MCF 10A (cell line): ENCODE data around the gene MOK. TPM values are rescaled to one million over a fixed set of nuclear protein-coding genes. Genes with fewer than 3 reads are reported as not detected.
A peak's percentile ranks its signal among the peaks of the same experiment; 100 is the strongest.

Experiments
- BruUV-seq: library from RNA; stranded (reverse); fragments of 400-500 nt; replicated peaks from 2 replicates; lab custom pipeline; 2021; lab: Mats Ljungman, UMichigan
- CTCF ChIA-PET: fragments of 300-600 bp; sonication (Branson Sonifier 250); formaldehyde crosslinking; extraction: SDS; loops from one replicate; lab custom pipeline; 2021; ENCODE audit warnings: antibody characterized with exemption, inconsistent platforms; lab: Yijun Ruan, JAX
- POLR2A ChIA-PET: fragments of 300-600, 350-650 bp; sonication (Branson Sonifier 250); formaldehyde crosslinking; extraction: SDS; loops from one replicate; lab custom pipeline; 2020; ENCODE audit warnings: antibody characterized with exemption, inconsistent platforms; lab: Yijun Ruan, JAX
- DNase-seq: peaks from one replicate; pipeline ENCODE4 v3.0.0-alpha.2; 2018; ENCODE audit not compliant: unreplicated experiment
- H3K27ac Mint-ChIP-seq: one replicate; pipeline ENCODE4 v1.8.0; 2022; ENCODE audit warnings: mild to moderate bottlenecking, low read depth, mixed read lengths; ENCODE audit not compliant: unreplicated experiment
- H3K27me3 Mint-ChIP-seq: one replicate; pipeline ENCODE4 v1.8.0; 2022; ENCODE audit warnings: mixed read lengths; ENCODE audit not compliant: insufficient read depth, unreplicated experiment
- H3K36me3 Mint-ChIP-seq: one replicate; pipeline ENCODE4 v1.8.0; 2022; ENCODE audit warnings: mild to moderate bottlenecking, moderate library complexity, mixed read lengths; ENCODE audit not compliant: insufficient read depth, unreplicated experiment
- H3K4me1 Mint-ChIP-seq: one replicate; pipeline ENCODE4 v1.8.0; 2022; ENCODE audit warnings: mixed read lengths; ENCODE audit not compliant: insufficient read depth, unreplicated experiment
- H3K4me3 Mint-ChIP-seq: one replicate; pipeline ENCODE4 v1.8.0; 2022; ENCODE audit warnings: mild to moderate bottlenecking, moderate library complexity, mixed read lengths; ENCODE audit not compliant: unreplicated experiment
- H3K9me3 Mint-ChIP-seq: one replicate; pipeline ENCODE4 v1.8.0; 2022; ENCODE audit warnings: mixed read lengths; ENCODE audit not compliant: unreplicated experiment
- intact Hi-C: fragments of 100-400 bp; cut with micrococcal nuclease; formaldehyde crosslinking; loops from 2 replicates; pipeline ENCODE4 v1.14.1; 2022
- total RNA-seq: library from RNA; stranded (reverse); gene quantifications from 2 replicates; pipeline ENCODE4 v1.2.3, GENCODE V29; 2022
- TF ChIP-seq, protein P1 (sequence below): fragments of 200-600 bp; IDR thresholded peaks from one replicate; pipeline ENCODE4 v1.8.0; 2022; ENCODE audit warnings: antibody characterized with exemption, mild to moderate bottlenecking; ENCODE audit not compliant: unreplicated experiment

The MOK gene
- total RNA-seq, 1 experiment from 2014 or later = 98.9 TPM

- Mint-ChIP-seq H3K4me3 (no peak overlapping the region), H3K27me3 (no peaks in the 10 kb centered on the region), H3K9me3 (no peaks in the 10 kb centered on the region), H3K4me1 (peaks cover 6% of the 10 kb centered on the region), H3K36me3 (peaks cover 6% of the 10 kb centered on the region), H3K27ac (no peak overlapping the region)
- DNase-seq = no peak
- TF ChIP-seq, protein P1, sequence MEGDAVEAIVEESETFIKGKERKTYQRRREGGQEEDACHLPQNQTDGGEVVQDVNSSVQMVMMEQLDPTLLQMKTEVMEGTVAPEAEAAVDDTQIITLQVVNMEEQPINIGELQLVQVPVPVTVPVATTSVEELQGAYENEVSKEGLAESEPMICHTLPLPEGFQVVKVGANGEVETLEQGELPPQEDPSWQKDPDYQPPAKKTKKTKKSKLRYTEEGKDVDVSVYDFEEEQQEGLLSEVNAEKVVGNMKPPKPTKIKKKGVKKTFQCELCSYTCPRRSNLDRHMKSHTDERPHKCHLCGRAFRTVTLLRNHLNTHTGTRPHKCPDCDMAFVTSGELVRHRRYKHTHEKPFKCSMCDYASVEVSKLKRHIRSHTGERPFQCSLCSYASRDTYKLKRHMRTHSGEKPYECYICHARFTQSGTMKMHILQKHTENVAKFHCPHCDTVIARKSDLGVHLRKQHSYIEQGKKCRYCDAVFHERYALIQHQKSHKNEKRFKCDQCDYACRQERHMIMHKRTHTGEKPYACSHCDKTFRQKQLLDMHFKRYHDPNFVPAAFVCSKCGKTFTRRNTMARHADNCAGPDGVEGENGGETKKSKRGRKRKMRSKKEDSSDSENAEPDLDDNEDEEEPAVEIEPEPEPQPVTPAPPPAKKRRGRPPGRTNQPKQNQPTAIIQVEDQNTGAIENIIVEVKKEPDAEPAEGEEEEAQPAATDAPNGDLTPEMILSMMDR = no peak
- BruUV-seq = no TSS peak
- intact Hi-C loops = no loop called here
- ChIA-PET POLR2A (no interaction called here), CTCF (interaction anchor here (0.6 to 1.3 kb wide), 3 partner anchors 16 to 143 kb away, joined by 3 to 4 read pairs (median 3); no protein-coding TSS in a partner anchor)
Observed at GRCh38 chr14:102297436-102298170, 7.4 kb downstream of the MOK start.

GRCh38 chr14:102295270-102295669 lies 9.7 kb downstream of the MOK start:
- Mint-ChIP-seq H3K4me1 (peaks cover 6% of the 10 kb centered on the region), H3K27ac (no peak overlapping the region), H3K4me3 (no peak overlapping the region), H3K9me3 (no peaks in the 10 kb centered on the region), H3K36me3 (no peaks in the 10 kb centered on the region), H3K27me3 (no peaks in the 10 kb centered on the region)
- intact Hi-C loops = no loop called here
- BruUV-seq = no TSS peak
- DNase-seq = no peak
- ChIA-PET POLR2A (interaction anchor here (0.9 to 2.0 kb wide), 2 partner anchors 9 to 19 kb away, joined by 3 to 12 read pairs; partner anchors contain the start of gene MOK), CTCF (interaction anchor here (0.5 to 0.9 kb wide), 3 partner anchors 19 to 151 kb away, joined by 3 read pairs; no protein-coding TSS in a partner anchor)
- TF ChIP-seq, protein P1 = no peak

- Mint-ChIP-seq H3K27ac (no peak overlapping the region), H3K27me3 (no peaks in the 10 kb centered on the region), H3K4me3 (no peak overlapping the region), H3K4me1 (peaks cover 6% of the 10 kb centered on the region), H3K9me3 (no peaks in the 10 kb centered on the region), H3K36me3 (no peaks in the 10 kb centered on the region)
- CTCF ChIA-PET = no interaction called here
- TF ChIP-seq, protein P1 = no peak
- BruUV-seq = no TSS peak
- DNase-seq = peak; percentile 84
- intact Hi-C loops = no loop called here
- POLR2A ChIA-PET = interaction anchor here (2.0 kb wide), 1 partner anchor 11 kb away, joined by 12 read pairs; the partner anchor contains the start of gene MOK
Observed at GRCh38 chr14:102293781-102294180, 11.2 kb downstream of the MOK start.

DNA sequence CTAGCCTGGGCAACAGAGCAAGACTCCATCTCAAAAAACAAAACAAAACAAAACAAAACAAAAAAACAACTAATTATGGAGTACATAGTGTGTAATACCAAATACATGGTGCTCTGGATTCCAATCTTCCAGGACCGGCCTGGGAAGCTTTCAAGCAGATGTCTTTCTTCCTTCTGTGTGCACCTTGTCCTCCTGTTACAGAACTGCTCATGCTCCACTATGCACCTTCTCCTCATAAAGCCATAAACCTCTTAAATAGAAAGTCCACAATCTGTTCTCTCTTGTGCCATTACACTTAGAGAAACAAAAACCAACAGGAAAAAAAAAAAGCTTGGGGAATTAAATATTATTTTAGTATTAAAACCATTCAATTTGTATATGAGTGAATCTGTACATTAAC lies 12.5 kb downstream of the MOK start:
- no peak for DNase-seq
- ChIA-PET CTCF (interaction anchor here (0.5 to 0.7 kb wide), 3 partner anchors 12 to 1682 kb away, joined by 3 read pairs; no protein-coding TSS in a partner anchor), POLR2A (interaction anchor here (1.9 to 2.6 kb wide), 2 partner anchors 10 to 12 kb away, joined by 6 to 9 read pairs; partner anchors contain the start of gene MOK)
- Mint-ChIP-seq H3K4me1 (peaks cover 6% of the 10 kb centered on the region), H3K36me3 (no peaks in the 10 kb centered on the region), H3K27me3 (no peaks in the 10 kb centered on the region), H3K4me3 (no peak overlapping the region), H3K9me3 (no peaks in the 10 kb centered on the region), H3K27ac (no peak overlapping the region)
- TF ChIP-seq, protein P1 = no peak
- no TSS peak for BruUV-seq
- intact Hi-C loops = no loop called here
